Activated CD4-positive, alpha-beta T cell treated with anti-CD3 and anti-CD28 coated beads, Interleukin-2, amount 10 ng/mL, durations not matched to agents 24 days and 14 days (primary cell): ENCODE results near the gene TRHDE. TPM values are rescaled to one million over a fixed set of nuclear protein-coding genes. Genes with fewer than 3 reads are reported as not detected.

Source experiments
- DNase-seq: peaks from one replicate; pipeline ENCODE4 v3.0.0; 2022
- H3K27ac Mint-ChIP-seq: one replicate; pipeline ENCODE4 v1.8.0; 2022; ENCODE audit warnings: mild to moderate bottlenecking, mixed read lengths
- H3K27me3 Mint-ChIP-seq: one replicate; pipeline ENCODE4 v1.8.0; 2022; ENCODE audit warnings: mixed read lengths
- H3K36me3 Mint-ChIP-seq: one replicate; pipeline ENCODE4 v1.8.0; 2022; ENCODE audit warnings: low read depth, mild to moderate bottlenecking, mixed read lengths
- H3K4me1 Mint-ChIP-seq: one replicate; pipeline ENCODE4 v1.8.0; 2021; ENCODE audit warnings: mixed read lengths
- H3K4me3 Mint-ChIP-seq: one replicate; pipeline ENCODE4 v1.8.0; 2022; ENCODE audit warnings: mild to moderate bottlenecking, moderate library complexity, mixed read lengths
- H3K9me3 Mint-ChIP-seq: one replicate; pipeline ENCODE4 v1.8.0; 2021; ENCODE audit warnings: mixed read lengths
- intact Hi-C: fragments of 100-400 bp; cut with micrococcal nuclease; formaldehyde crosslinking; loops from one replicate; pipeline ENCODE4 v1.15.1; 2023
- total RNA-seq: library from RNA; stranded (reverse); gene quantifications from 2 replicates; pipeline ENCODE4 v1.2.3, GENCODE V29; 2022

TRHDE gene
- total RNA-seq, 1 donor from 2014 or later, result not detected

- no peaks in the 10 kb centered on the region for H3K4me1 Mint-ChIP-seq
- DNase-seq, result no peak
- H3K36me3 Mint-ChIP-seq, result no peaks in the 10 kb centered on the region
- H3K27ac Mint-ChIP-seq, result no peak overlapping the region
- no peaks in the 10 kb centered on the region for H3K9me3 Mint-ChIP-seq
- intact Hi-C loops, result no loop called here
- H3K4me3 Mint-ChIP-seq, result no peak overlapping the region
- H3K27me3 Mint-ChIP-seq, result no peaks in the 10 kb centered on the region
Observed at GRCh38 chr12:72543777-72544467, 271.8 kb downstream of the TRHDE start.

DNA sequence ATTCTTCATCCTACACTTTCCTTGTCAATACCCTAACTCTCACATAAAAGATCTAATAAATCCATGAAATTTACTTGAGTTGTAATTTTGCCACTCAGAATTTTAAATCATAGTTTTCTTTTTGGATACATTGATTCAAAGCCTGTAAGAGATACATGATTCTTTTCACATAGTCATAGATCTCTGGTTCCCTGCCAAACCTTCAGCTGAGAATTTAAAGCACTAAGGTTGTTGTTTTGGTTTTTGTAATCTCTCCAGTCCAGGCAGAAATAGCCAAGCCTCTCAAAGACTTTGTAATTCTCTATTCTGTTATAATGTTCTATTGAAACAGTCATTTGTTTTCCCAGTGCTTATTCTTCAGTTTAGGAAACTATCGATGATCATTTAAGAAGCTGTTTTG lies 273.9 kb downstream of the TRHDE start:
- Mint-ChIP-seq H3K9me3 (no peaks in the 10 kb centered on the region), H3K36me3 (no peaks in the 10 kb centered on the region), H3K4me3 (no peak overlapping the region), H3K27me3 (no peaks in the 10 kb centered on the region), H3K27ac (no peak overlapping the region), H3K4me1 (no peaks in the 10 kb centered on the region)
- intact Hi-C loops, result no loop called here
- no peak for DNase-seq

- DNase-seq, result no peak
- Mint-ChIP-seq H3K27me3 (no peaks in the 10 kb centered on the region), H3K36me3 (no peaks in the 10 kb centered on the region), H3K4me1 (no peaks in the 10 kb centered on the region), H3K4me3 (no peak overlapping the region), H3K27ac (no peak overlapping the region), H3K9me3 (no peaks in the 10 kb centered on the region)
- intact Hi-C loops, result no loop called here
Observed at GRCh38 chr12:72547573-72547972, 275.4 kb downstream of the TRHDE start.

DNA sequence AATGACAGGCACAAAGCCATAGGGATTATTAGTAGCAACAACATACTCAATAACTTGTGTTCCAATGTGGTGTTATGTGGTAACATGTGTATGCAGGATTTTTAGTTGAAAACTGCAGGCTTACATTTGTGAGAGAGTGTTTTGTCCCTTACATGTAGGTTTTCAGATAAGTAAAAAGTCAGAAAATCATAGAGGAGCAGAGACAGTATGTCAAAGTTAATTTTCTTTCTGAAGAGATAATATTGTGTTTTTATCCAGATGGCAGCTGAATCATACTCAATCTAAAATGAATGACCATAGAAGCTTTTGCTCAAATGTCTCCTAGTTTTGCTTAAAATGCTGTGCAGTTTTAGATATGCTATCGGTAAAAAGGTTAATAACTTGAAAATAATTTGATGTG lies 277.0 kb downstream of the TRHDE start:
- no peak overlapping the region for H3K27ac Mint-ChIP-seq
- H3K4me1 Mint-ChIP-seq, result no peaks in the 10 kb centered on the region
- no peaks in the 10 kb centered on the region for H3K36me3 Mint-ChIP-seq
- no peak for DNase-seq
- no peak overlapping the region for H3K4me3 Mint-ChIP-seq
- intact Hi-C loops, result no loop called here
- no peaks in the 10 kb centered on the region for H3K27me3 Mint-ChIP-seq
- H3K9me3 Mint-ChIP-seq, result no peaks in the 10 kb centered on the region

- Mint-ChIP-seq H3K9me3 (no peaks in the 10 kb centered on the region), H3K4me3 (no peak overlapping the region), H3K27me3 (no peaks in the 10 kb centered on the region), H3K27ac (no peak overlapping the region), H3K36me3 (no peaks in the 10 kb centered on the region), H3K4me1 (no peaks in the 10 kb centered on the region)
- DNase-seq, result no peak
- intact Hi-C loops, result no loop called here
Observed at GRCh38 chr12:72560003-72560769, 288.0 kb downstream of the TRHDE start.

DNA sequence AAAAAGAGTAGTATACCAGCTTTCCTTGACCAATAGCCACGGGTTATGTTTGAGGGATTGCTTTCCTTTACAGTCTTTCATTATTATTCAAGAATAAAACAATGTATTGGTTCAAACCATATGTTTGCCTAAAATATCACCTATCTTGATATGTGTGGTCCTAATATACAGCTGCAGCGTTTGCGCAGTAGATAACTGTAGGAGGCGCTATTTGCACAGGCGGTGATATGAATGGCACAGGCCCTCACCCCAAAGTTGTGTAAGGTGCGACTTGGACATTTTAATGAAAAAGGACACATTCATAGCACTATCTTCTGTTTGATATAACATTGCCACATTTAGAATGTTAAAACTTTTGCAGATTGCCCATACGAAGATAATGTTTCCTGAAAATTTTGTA lies 298.4 kb downstream of the TRHDE start:
- Mint-ChIP-seq H3K27me3 (no peaks in the 10 kb centered on the region), H3K36me3 (no peaks in the 10 kb centered on the region), H3K4me1 (no peaks in the 10 kb centered on the region), H3K27ac (no peak overlapping the region), H3K9me3 (no peaks in the 10 kb centered on the region), H3K4me3 (no peak overlapping the region)
- no peak for DNase-seq
- intact Hi-C loops, result no loop called here

DNA sequence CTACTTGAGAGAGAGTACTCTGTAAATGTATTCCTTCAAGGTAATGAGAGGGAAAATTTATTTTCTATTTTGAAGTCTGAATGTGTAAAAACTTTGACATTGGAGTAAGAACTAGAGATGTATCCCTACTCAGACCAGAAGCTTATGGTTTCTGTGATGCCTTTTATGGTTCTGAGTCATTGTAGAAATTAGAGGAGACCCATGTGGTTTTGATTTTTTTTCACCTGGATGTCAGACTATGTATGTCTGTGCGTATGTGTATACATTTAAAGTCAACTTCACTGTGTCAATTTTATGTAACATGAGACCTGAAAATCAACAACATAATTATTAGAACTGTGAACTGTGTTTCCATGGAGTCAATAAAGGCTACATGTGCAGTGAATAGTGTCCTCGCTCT lies 302.0 kb downstream of the TRHDE start:
- Mint-ChIP-seq H3K27ac (no peak overlapping the region), H3K27me3 (no peaks in the 10 kb centered on the region), H3K36me3 (no peaks in the 10 kb centered on the region), H3K4me3 (no peak overlapping the region), H3K4me1 (no peaks in the 10 kb centered on the region), H3K9me3 (no peaks in the 10 kb centered on the region)
- no peak for DNase-seq
- intact Hi-C loops, result no loop called here

DNA sequence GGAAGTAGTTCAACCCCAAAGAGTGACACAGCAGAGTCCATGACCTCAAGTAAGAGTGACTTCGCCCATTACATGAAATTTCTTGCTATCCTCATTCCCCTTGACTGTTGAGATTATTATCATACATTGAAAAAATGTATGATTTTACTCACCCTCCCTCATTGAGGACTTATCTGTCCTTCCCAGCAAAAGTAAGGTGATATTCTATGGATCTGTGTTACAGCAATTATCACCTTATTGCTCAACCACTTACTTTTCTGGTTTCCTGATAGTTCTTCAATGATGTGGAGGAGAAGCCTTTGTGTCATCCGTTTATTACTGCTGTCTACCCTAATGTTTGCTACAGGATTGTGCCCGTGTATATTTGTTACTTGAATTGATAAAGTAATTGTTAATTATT lies 306.2 kb downstream of the TRHDE start:
- intact Hi-C loops, result no loop called here
- Mint-ChIP-seq H3K27ac (no peak overlapping the region), H3K4me3 (no peak overlapping the region), H3K27me3 (no peaks in the 10 kb centered on the region), H3K4me1 (no peaks in the 10 kb centered on the region), H3K36me3 (no peaks in the 10 kb centered on the region), H3K9me3 (peaks cover 3% of the 10 kb centered on the region)
- DNase-seq, result no peak

DNA sequence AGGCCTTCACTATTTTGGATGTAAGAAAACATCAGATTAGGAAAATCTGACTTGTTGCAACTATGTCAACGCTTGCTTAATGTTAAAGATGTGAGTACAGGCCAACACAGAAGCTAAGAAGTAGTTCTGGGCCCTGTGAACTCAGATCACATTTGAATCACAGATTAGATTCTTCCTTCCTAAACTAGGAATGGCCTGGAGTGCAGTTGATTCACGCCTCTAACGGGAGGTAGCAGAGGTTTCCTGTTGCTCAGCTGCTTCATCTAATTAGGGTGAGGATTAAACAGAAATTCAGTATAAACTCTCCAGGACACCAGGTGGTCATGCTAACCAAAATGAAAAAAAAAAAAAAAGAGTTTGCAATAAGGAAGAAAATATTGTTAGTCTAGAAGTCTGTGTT lies 314.3 kb downstream of the TRHDE start:
- no peak for DNase-seq
- intact Hi-C loops, result no loop called here
- Mint-ChIP-seq H3K4me3 (no peak overlapping the region), H3K36me3 (no peaks in the 10 kb centered on the region), H3K27ac (no peak overlapping the region), H3K27me3 (no peaks in the 10 kb centered on the region), H3K4me1 (no peaks in the 10 kb centered on the region), H3K9me3 (peaks cover 7% of the 10 kb centered on the region)

DNA sequence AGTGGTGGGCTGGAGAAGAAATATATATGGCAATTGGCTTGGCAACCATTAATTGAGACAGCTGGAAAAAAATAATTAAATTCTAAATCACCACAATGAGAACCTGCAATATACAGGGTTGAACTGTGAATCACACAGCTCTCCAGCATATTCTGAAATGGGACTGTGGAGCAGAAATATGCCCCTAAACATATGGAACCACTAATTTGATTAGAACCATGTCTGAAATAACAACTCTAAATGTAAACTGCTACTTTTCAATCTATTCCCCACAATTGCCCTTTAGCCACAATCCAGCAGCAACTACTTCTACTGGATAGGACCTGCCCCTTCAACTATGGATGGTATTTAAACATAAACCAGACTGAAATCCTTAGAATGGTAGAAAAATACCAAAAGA lies 330.4 kb downstream of the TRHDE start:
- no peaks in the 10 kb centered on the region for H3K36me3 Mint-ChIP-seq

GRCh38 chr12:72605975-72606374 lies 333.8 kb downstream of the TRHDE start:
- Mint-ChIP-seq H3K27me3 (no peaks in the 10 kb centered on the region), H3K4me3 (no peak overlapping the region), H3K27ac (no peak overlapping the region), H3K36me3 (no peaks in the 10 kb centered on the region), H3K4me1 (no peaks in the 10 kb centered on the region), H3K9me3 (peaks cover under 1% of the 10 kb centered on the region)
- intact Hi-C loops, result no loop called here
- no peak for DNase-seq

More for the DNA sequence above, 330.4 kb downstream of the TRHDE start:
- Mint-ChIP-seq H3K4me3 (no peak overlapping the region), H3K27me3 (no peaks in the 10 kb centered on the region), H3K9me3 (peaks cover 4% of the 10 kb centered on the region), H3K27ac (no peak overlapping the region), H3K4me1 (no peaks in the 10 kb centered on the region)
- DNase-seq, result no peak
- intact Hi-C loops, result no loop called here

- intact Hi-C loops, result no loop called here
- no peaks in the 10 kb centered on the region for H3K9me3 Mint-ChIP-seq
- no peaks in the 10 kb centered on the region for H3K36me3 Mint-ChIP-seq
- no peaks in the 10 kb centered on the region for H3K27me3 Mint-ChIP-seq
- no peaks in the 10 kb centered on the region for H3K4me1 Mint-ChIP-seq
- DNase-seq, result no peak
- H3K27ac Mint-ChIP-seq, result no peak overlapping the region
- H3K4me3 Mint-ChIP-seq, result no peak overlapping the region
Observed at GRCh38 chr12:72610342-72610741, 338.2 kb downstream of the TRHDE start.

DNA sequence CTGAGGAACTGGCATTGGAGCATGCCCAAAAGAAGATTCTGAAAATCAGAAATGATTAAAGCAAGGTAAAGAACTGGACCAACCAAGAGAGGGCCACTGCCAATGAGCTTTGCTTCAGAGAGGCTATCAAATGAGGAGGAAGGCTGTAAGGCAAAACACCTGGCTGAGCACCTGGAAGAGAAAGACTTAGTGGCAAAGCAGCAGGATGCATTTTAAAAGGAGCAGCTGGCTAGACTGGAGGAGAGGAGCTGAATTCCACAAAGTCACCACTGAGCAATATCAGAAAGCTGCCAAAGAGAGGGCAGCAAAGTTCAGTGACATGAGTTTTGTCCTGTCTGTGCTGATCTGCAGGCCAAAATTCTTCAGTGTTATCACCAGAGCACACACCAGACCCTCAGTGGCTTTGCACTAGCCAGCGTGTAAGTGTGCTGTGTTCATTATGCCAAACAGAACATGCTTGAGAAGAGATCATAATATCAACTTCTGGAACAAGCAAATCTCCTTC lies 338.7 kb downstream of the TRHDE start:
- Mint-ChIP-seq H3K36me3 (no peaks in the 10 kb centered on the region), H3K27ac (no peak overlapping the region), H3K9me3 (no peaks in the 10 kb centered on the region), H3K4me3 (no peak overlapping the region), H3K4me1 (no peaks in the 10 kb centered on the region), H3K27me3 (no peaks in the 10 kb centered on the region)
- intact Hi-C loops, result no loop called here
- DNase-seq, result no peak

- Mint-ChIP-seq H3K27ac (no peak overlapping the region), H3K4me3 (no peak overlapping the region), H3K36me3 (no peaks in the 10 kb centered on the region), H3K27me3 (no peaks in the 10 kb centered on the region), H3K9me3 (no peaks in the 10 kb centered on the region), H3K4me1 (no peaks in the 10 kb centered on the region)
- no peak for DNase-seq
- intact Hi-C loops, result no loop called here
Observed at GRCh38 chr12:72612171-72612570, 340.0 kb downstream of the TRHDE start.
